ENCODE measurements around the gene ARSB.
"Not testable (repeated sequence)": the region's sequence is repeated elsewhere in the genome, so short reads cannot be mapped to it uniquely, and the experiment has no call there.

The ARSB gene

DNA sequence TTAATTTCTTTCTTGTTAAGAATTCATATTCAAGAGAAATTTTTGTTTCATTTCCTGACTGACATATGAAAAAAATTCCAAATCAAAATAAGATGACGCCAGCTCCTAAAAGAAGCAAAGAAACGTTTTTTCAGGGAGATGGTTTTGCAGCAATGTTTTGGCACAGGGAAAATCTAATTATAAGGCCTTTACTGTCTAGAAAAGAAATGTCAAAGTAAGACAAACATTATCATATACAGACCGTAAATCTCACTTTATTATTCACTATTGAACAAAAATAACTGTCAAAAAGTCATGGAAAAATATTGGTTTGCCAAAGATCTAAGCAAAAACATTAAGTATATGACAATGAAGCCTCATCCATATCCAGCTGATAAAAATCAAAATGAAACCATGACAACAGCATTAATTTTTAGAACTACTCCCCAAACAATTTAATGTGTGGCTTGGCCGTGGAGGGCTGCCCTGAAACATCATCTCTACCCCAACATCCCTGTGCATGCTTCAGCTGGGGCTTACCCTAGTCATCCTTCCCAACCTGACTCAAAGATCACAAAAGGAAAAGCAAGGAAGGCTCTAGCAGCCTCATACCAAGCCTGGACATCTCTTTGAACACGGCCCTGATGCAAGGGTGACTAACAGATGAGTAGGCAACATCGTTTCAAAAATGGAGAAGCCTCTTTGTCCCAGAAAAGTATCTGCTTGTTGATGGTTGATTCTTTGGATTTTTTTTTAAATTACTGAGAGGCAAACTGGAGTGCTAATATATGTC, 95.6 kb downstream of the ARSB start:
- no peaks in the 10 kb centered on the region for H3K9me3 ChIP-seq (ENCODE audit: control insufficient read depth, low read length)
- DNase-seq, result no peak
- H3K4me1 ChIP-seq (ENCODE audit: control insufficient read depth, insufficient read depth, low read length, poor library complexity, severe bottlenecking), result no peaks in the 10 kb centered on the region
- no peaks in the 10 kb centered on the region for H3K27me3 ChIP-seq (replicated peaks; ENCODE audit: control insufficient read depth, insufficient read depth, low read length, poor library complexity, severe bottlenecking)
- peaks cover 4% of the 10 kb centered on the region for H3K36me3 ChIP-seq (ENCODE audit: control insufficient read depth, insufficient read depth, low read length)
- no peak overlapping the region for H3K27ac ChIP-seq (ENCODE audit: insufficient read depth, low read length, poor library complexity, severe bottlenecking)
- no peak overlapping the region for H3K4me3 ChIP-seq (ENCODE audit: insufficient read depth, low read depth, low read length, poor library complexity, severe bottlenecking)

DNA sequence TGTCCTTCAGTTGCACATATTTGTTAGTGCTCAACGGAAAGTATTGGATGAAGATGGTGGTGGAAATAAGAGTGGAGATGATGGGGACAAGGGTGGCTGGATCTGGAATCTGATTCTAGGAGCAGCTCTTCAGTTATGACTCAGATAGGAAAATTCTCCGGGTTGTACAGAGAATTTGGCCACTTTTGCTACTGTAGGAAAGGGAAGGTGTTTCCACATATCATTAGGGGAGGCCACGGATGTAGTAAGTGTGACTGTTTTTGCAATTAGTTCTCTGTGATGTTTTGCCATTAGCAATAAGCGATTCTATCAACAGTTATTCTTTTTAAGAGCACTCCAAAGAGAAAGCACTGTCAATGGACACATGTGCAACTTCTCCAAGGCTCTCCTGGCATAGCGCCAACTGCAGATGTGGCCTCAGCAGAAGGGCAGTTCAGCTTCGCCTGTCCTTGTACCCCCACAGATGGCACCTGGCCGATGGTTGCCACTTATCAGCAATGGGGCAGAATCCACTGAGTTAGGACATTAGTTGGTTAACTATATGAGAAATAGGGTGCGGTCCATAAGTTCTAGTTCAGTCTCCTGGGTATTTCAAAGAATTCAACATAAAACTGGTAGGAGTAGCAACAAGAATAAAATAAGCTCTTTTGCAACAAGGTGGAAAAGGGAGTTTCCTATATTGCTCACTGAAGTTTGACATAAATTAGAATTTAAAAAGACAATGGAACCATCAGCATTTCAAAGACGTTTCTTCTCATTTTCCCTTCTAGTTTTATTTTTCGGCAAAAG, 96.3 kb downstream of the ARSB start:
- Histone ChIP-seq H3K4me1 (ENCODE audit: control insufficient read depth, insufficient read depth, low read length, poor library complexity, severe bottlenecking) (no peaks in the 10 kb centered on the region), H3K4me3 (ENCODE audit: insufficient read depth, low read depth, low read length, poor library complexity, severe bottlenecking) (no peak overlapping the region), H3K27me3 (replicated peaks; ENCODE audit: control insufficient read depth, insufficient read depth, low read length, poor library complexity, severe bottlenecking) (no peaks in the 10 kb centered on the region), H3K9me3 (ENCODE audit: control insufficient read depth, low read length) (no peaks in the 10 kb centered on the region), H3K36me3 (ENCODE audit: control insufficient read depth, insufficient read depth, low read length) (peaks cover 4% of the 10 kb centered on the region), H3K27ac (ENCODE audit: insufficient read depth, low read length, poor library complexity, severe bottlenecking) (no peak overlapping the region)
- DNase-seq, result no peak

DNA sequence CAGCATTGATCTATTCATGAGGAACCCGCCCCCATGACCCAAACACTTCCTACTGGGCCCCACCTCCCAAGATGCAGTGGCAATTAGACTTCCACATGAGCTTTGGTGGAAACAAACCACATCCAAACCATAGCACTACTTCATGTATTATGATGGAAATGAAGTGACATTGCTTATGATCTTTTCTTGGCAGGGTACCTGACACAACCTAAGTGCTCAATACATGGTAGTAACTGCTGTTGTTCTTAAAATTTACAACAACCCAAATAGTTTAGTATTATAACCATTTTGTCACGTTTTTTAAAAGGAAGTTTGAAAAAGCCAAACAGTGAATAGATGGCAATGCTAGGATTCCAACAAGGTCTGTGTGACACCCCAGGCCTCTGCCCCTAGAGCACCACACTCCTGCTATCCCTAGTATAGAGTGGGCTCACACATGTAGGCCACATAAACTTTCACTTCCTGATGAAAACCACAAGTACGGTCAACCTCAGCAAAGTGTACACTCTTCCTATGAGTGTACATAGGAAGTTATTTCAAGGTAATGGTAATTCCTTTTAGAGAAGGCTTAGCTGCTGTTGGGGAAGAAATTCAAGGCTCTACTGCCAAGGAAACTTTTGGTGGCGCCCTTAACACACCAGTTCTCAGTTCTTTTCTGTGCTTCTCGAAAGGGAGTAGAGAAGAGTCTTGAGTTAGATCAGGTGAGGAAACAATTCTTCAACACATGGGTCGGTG, 97.6 kb downstream of the ARSB start:
- Histone ChIP-seq H3K4me3 (ENCODE audit: insufficient read depth, low read depth, low read length, poor library complexity, severe bottlenecking) (no peak overlapping the region), H3K36me3 (ENCODE audit: control insufficient read depth, insufficient read depth, low read length) (peaks cover 4% of the 10 kb centered on the region), H3K27ac (ENCODE audit: insufficient read depth, low read length, poor library complexity, severe bottlenecking) (no peak overlapping the region), H3K4me1 (ENCODE audit: control insufficient read depth, insufficient read depth, low read length, poor library complexity, severe bottlenecking) (no peaks in the 10 kb centered on the region), H3K9me3 (ENCODE audit: control insufficient read depth, low read length) (no peaks in the 10 kb centered on the region), H3K27me3 (replicated peaks; ENCODE audit: control insufficient read depth, insufficient read depth, low read length, poor library complexity, severe bottlenecking) (no peaks in the 10 kb centered on the region)
- DNase-seq, result no peak

DNA sequence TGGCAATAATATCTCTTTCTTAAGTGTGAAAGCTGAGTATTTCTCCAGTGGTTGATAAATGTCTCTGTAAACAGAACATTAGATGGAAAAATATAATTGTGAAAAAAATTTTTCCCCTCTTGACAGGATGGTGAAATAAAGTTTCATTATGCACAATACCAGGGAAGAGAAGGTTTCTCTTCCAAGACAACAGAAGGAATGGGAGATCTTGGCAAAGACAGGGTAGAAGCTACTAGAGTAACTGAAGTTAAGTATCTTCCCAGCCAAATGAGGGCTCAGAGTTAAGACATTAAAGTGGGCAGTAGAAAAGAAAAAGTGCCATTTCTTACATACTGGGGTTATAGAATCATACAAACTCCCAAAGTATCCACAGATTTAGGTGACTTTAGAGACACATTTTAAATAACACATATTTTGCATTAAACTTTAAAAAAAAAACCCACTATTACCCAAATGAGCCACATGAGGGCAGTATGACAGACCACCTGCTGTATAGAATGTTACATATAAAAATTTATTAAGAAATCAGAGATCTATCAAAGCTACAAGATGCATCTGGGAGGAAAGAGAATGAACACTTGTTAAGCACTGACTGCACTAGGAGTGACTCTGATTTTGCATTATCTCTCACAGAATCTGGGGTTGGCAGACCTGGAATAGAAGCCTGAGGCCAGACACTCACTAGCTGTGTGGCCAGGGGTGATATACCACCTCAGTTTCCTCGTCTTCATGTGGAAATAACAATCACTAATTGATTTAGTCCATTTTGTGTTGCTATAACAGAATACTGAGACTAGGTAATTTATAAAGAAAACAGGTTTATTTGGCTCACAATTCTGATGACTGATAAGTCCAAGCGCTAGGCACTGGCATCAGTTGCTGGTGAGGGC, 98.5 kb downstream of the ARSB start:
- no peaks in the 10 kb centered on the region for H3K27me3 ChIP-seq (replicated peaks; ENCODE audit: control insufficient read depth, insufficient read depth, low read length, poor library complexity, severe bottlenecking)
- no peaks in the 10 kb centered on the region for H3K4me1 ChIP-seq (ENCODE audit: control insufficient read depth, insufficient read depth, low read length, poor library complexity, severe bottlenecking)
- no peak for DNase-seq
- H3K36me3 ChIP-seq (ENCODE audit: control insufficient read depth, insufficient read depth, low read length), result peaks cover 4% of the 10 kb centered on the region
- no peak overlapping the region for H3K27ac ChIP-seq (ENCODE audit: insufficient read depth, low read length, poor library complexity, severe bottlenecking)
- no peaks in the 10 kb centered on the region for H3K9me3 ChIP-seq (ENCODE audit: control insufficient read depth, low read length)
- H3K4me3 ChIP-seq (ENCODE audit: insufficient read depth, low read depth, low read length, poor library complexity, severe bottlenecking), result no peak overlapping the region

DNA sequence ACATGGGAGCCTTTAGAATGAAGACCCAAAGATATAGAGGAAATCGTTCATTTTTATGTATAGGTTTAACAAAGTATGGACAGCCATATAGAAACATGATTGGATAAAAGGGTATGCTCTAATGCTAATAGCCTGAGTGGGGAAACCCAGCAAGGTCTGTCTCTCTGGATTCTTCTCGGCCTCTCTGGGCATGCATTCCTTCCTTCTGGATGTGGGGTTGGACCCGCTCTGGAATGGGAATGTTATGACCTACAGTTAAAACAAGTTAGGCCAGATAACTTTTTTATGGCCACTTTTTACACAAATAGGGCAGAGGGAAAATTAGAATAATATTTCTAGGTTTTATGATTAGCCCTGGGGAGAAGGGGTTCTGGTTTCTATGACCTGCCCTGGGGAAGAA, 103.2 kb downstream of the ARSB start:
- no peak overlapping the region for H3K27ac ChIP-seq (ENCODE audit: insufficient read depth, low read length, poor library complexity, severe bottlenecking)
- no peaks in the 10 kb centered on the region for H3K27me3 ChIP-seq (replicated peaks; ENCODE audit: control insufficient read depth, insufficient read depth, low read length, poor library complexity, severe bottlenecking)
- no peak for DNase-seq
- no peaks in the 10 kb centered on the region for H3K9me3 ChIP-seq (ENCODE audit: control insufficient read depth, low read length)
- peaks cover 4% of the 10 kb centered on the region for H3K36me3 ChIP-seq (ENCODE audit: control insufficient read depth, insufficient read depth, low read length)
- H3K4me3 ChIP-seq (ENCODE audit: insufficient read depth, low read depth, low read length, poor library complexity, severe bottlenecking), result no peak overlapping the region
- no peaks in the 10 kb centered on the region for H3K4me1 ChIP-seq (ENCODE audit: control insufficient read depth, insufficient read depth, low read length, poor library complexity, severe bottlenecking)

DNA sequence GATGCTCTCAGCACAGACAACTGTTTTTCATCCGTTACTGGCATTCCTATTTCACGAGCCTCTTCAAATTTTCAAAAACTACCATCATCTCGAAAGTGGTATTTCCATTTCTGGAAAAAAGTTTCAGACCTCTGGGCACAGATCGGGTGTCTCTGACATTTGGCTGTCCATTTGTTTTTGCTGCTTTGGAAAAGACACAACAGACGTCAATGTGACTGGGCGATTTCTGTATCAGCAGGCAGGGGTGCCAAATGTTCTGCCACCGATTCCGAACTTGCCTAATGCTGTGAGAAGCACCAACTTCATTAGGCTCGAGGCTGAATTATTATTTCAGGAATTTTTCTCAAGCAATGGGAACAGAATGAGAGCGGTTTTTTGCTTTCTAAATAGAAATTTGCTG, 105.6 kb downstream of the ARSB start:
- no peaks in the 10 kb centered on the region for H3K9me3 ChIP-seq (ENCODE audit: control insufficient read depth, low read length)
- no peaks in the 10 kb centered on the region for H3K36me3 ChIP-seq (ENCODE audit: control insufficient read depth, insufficient read depth, low read length)
- no peak overlapping the region for H3K4me3 ChIP-seq (ENCODE audit: insufficient read depth, low read depth, low read length, poor library complexity, severe bottlenecking)
- H3K27ac ChIP-seq (ENCODE audit: insufficient read depth, low read length, poor library complexity, severe bottlenecking), result no peak overlapping the region
- H3K4me1 ChIP-seq (ENCODE audit: control insufficient read depth, insufficient read depth, low read length, poor library complexity, severe bottlenecking), result no peaks in the 10 kb centered on the region
- no peaks in the 10 kb centered on the region for H3K27me3 ChIP-seq (replicated peaks; ENCODE audit: control insufficient read depth, insufficient read depth, low read length, poor library complexity, severe bottlenecking)
- no peak for DNase-seq

DNA sequence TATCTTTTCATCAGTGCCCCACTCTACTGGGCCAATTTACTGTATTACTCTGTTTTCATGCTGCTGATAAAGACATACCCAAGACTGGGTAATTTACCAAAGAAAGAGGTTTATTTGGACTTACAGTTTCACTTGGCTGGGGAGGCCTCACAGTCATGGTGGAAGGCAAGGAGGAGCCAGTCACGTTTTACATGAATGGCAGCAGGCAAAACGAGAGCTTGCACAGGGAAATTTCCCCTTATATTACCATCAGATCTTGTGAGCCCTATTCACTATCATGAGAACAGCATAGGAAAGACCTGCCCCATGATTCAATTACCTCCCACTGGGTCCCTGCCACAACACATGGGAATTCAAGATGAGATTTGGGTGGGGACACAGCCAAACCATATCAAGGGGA, 119.0 kb downstream of the ARSB start:
- not testable (repeated sequence) for H3K27ac ChIP-seq (ENCODE audit: insufficient read depth, low read length, poor library complexity, severe bottlenecking); H3K27me3 ChIP-seq (replicated peaks; ENCODE audit: control insufficient read depth, insufficient read depth, low read length, poor library complexity, severe bottlenecking); H3K4me3 ChIP-seq (ENCODE audit: insufficient read depth, low read depth, low read length, poor library complexity, severe bottlenecking); H3K9me3 ChIP-seq (ENCODE audit: control insufficient read depth, low read length); H3K36me3 ChIP-seq (ENCODE audit: control insufficient read depth, insufficient read depth, low read length); DNase-seq; H3K4me1 ChIP-seq (ENCODE audit: control insufficient read depth, insufficient read depth, low read length, poor library complexity, severe bottlenecking)

DNA sequence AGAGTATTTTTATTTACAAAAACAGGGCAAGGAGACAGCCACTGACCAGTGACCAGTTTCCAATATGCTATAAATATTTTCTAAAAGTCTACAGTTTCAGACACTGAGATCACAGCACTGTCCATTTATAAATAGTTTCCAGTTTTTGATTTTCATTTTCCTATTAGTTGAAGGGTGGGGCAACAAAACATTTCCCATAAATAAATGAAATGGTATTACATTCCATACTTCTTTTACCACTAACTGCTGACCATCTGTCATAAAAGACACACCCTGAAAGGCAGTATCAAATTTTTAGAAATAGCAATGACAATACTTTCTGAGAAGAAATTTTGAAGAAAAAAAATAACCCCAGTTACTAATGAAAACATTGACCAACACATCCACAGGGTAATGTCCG, 126.7 kb downstream of the ARSB start:
- DNase-seq, result no peak
- no peak overlapping the region for H3K4me3 ChIP-seq (ENCODE audit: insufficient read depth, low read depth, low read length, poor library complexity, severe bottlenecking)
- no peaks in the 10 kb centered on the region for H3K36me3 ChIP-seq (ENCODE audit: control insufficient read depth, insufficient read depth, low read length)
- no peak overlapping the region for H3K27ac ChIP-seq (ENCODE audit: insufficient read depth, low read length, poor library complexity, severe bottlenecking)
- H3K27me3 ChIP-seq (replicated peaks; ENCODE audit: control insufficient read depth, insufficient read depth, low read length, poor library complexity, severe bottlenecking), result no peaks in the 10 kb centered on the region
- H3K9me3 ChIP-seq (ENCODE audit: control insufficient read depth, low read length), result no peaks in the 10 kb centered on the region
- H3K4me1 ChIP-seq (ENCODE audit: control insufficient read depth, insufficient read depth, low read length, poor library complexity, severe bottlenecking), result no peaks in the 10 kb centered on the region

DNA sequence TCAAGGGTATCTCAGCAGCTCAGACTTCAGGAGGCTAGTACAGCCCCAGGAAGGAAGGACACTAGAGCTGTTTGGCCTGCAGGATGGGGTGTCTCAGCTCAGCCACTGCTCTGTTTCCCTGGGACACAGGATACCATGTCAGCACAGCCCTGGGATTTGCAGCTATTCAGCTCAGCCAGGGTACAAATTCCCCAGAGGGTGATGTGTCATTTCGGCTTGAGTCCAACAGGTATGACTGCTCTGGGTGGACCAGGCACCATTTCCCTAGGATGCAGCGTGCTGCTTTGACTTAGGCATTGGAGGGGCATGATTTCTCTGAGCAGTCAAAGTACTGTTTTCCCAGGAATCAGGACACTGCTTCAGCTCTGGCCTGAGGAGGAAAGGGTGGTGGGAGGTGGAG, 130.1 kb downstream of the ARSB start:
- DNase-seq, result no peak
- H3K27ac ChIP-seq (ENCODE audit: insufficient read depth, low read length, poor library complexity, severe bottlenecking), result no peak overlapping the region
- no peaks in the 10 kb centered on the region for H3K9me3 ChIP-seq (ENCODE audit: control insufficient read depth, low read length)
- no peaks in the 10 kb centered on the region for H3K27me3 ChIP-seq (replicated peaks; ENCODE audit: control insufficient read depth, insufficient read depth, low read length, poor library complexity, severe bottlenecking)
- no peaks in the 10 kb centered on the region for H3K4me1 ChIP-seq (ENCODE audit: control insufficient read depth, insufficient read depth, low read length, poor library complexity, severe bottlenecking)
- H3K36me3 ChIP-seq (ENCODE audit: control insufficient read depth, insufficient read depth, low read length), result no peaks in the 10 kb centered on the region
- H3K4me3 ChIP-seq (ENCODE audit: insufficient read depth, low read depth, low read length, poor library complexity, severe bottlenecking), result no peak overlapping the region
